ENCODE data around the gene PPM1F. TPM values are rescaled to one million over a fixed set of nuclear protein-coding genes. Genes with fewer than 3 reads are reported as not detected.
"Not testable (repeated sequence)": the region's sequence is repeated elsewhere in the genome, so short reads cannot be mapped to it uniquely, and the experiment has no call there.

Gene PPM1F
- total RNA-seq, 1 donor from 2014 or later = 95.5 TPM

DNA sequence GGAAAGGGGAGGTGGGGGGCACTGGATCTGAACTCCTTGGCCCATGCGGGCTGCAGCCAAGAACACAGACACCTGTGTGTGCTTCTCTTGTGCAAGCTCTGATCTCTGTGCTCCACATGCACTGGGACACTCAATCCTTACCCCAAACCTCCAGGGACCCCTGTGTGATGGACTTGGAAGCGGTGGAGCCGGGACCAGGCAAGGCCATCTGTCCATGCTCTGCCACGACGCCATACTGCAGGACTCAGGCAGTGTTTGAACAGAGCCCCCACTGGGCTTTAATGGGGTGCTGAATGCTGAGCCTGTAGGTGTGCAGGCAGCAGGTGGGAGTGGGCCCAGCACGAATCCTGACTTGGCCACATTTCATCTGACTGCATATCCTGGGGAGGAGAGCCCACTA is 23.4 kb downstream of the PPM1F start:
- no peak for DNase-seq (ENCODE audit: low spot score)
- no peak for ATAC-seq
- intact Hi-C loops (cut with DNase I) = no loop called here

DNA sequence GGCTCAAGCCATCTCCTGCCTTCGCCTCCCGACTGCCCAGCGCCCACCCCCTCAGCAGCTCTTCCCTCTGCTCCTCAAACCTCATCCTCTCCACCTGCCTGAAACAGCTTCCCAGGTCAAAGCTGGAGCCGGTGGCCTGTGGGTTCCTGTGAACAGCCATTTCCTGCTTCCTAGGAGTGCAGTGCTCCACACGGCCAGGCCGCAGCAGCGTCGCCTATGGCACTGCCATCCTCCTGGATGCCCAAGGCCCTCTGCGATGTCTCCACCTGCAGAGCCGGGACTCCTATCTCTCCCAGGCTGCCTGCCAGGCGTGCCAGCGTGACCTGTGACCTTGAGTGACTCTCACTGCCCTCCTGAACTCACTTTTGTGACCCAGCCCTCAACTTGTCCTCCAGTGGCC is 24.6 kb downstream of the PPM1F start:
- no peak for ATAC-seq
- intact Hi-C loops (cut with DNase I) = no loop called here
- DNase-seq (ENCODE audit: low spot score) = no peak

DNA sequence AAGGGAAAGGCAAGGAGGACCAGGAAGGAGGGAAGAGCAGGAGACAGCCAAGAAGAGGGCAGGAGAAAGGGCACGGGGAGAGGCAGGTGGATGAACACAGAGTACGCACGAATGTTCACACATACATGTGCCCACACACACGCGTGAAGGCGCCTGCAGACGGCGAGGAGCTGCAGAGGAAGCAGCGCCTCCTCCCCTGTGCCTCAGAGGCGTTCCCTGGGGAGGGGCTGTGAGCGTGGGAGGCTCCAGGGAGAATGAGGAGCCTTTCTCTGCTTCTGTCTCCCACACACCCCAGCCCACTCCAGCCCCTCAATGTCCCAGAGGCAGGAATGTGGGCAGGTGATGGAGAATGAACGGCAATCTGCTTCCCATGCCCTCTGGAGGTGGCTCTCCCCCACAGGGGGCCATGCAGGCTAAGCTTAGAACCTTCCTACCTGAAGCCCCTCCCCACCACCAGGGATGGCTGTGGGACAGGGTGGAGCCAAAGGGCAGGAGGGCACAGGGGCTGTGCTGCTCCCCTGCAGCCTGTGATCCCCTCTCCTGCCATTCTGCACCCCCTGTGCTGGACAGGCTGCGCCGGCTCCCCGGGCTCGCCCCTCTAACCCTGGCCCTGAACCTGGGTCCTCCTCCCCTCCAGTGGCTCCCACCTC is 25.3 kb downstream of the PPM1F start:
- ATAC-seq = peak; percentile 9
- no peak for DNase-seq (ENCODE audit: low spot score)
- intact Hi-C loops (cut with DNase I) = no loop called here

DNA sequence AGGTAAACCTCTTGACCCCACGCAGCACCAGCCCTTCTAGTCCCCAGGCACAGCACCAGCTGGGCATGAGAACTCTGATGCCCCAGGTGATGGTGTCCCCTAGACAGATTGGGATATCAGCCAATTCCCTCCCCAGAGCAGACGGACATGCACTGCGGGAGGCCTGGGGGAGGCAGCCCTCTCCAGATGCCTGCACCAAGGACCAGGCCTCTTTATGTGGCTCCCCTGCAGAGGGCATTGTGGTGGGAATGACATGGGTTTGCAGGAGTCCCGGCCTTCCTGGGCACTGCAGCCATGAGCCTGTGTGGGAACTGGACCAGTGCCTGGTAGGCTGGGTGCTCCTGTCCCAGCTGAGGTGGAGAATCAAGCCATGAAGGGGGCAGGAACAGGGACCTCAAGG is 25.9 kb downstream of the PPM1F start:
- intact Hi-C loops (cut with DNase I) = no loop called here
- no peak for ATAC-seq
- DNase-seq (ENCODE audit: low spot score) = no peak

DNA sequence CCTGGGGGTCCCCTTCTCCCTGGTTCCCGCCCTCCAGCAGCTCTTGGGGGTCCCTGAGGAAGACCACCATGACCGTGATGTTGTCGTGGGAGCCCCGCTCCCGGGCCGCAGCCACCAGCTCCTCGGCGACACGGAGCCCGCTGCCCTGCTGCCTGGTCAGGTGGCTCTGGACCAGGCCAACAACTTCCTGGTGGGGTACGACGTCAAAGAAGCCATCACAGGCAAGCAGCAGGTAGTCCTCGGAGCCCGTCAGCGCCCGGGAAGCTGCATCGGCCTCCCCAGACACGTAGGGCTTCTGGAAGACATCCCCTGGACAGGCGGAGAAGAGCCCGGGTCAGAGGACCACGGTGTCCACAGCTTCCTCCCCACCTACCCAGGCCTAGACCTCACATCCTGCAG is 29.5 kb downstream of the PPM1F start:
- DNase-seq (ENCODE audit: low spot score) (no peak), ATAC-seq (no peak)
- intact Hi-C loops (cut with DNase I) = loop anchor here (2.0 kb wide), 1 partner anchor 28 kb away; no protein-coding TSS in a partner anchor

DNA sequence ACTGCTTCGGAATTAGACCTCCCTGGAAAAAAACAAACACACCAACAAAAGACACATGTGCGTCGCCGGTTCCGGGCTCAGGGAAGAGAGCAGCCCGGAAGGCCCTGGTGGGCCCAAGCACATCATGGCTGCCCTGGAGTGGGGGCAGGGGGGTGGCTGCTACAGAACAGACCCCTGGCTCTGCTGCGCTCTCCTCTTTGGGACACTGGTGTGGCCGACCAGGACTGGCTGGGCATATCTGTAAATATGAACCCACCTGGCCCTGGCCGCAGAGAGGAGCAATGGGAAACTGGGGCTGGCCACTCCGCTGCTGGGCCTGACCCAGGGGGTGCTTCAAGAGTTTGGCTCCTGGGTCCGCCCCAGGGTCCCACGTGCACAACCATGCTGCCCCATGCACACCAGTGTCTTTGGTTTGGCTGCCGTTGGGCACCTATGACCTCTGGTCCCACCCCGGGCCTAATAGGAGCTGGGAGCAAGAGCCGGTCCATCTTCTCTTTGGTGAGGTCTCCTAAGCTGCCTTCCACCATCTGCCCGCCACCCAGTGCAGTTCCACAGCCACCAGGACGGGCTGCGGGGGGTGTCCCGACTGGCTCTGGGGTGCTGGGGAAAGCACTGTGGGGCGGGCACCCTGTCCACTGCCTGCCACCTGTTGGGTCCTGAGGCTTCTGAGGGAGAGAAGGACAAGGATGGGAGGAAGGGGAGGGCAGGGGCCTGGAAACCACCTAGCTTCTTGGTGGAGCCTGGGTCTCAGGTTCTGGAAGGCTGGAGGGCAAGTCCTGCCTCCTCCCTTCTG is 30.1 kb downstream of the PPM1F start:
- intact Hi-C loops (cut with DNase I) = loop anchor here (2.0 kb wide), 1 partner anchor 28 kb away; no protein-coding TSS in a partner anchor
- DNase-seq (ENCODE audit: low spot score) (no peak), ATAC-seq (no peak)

DNA sequence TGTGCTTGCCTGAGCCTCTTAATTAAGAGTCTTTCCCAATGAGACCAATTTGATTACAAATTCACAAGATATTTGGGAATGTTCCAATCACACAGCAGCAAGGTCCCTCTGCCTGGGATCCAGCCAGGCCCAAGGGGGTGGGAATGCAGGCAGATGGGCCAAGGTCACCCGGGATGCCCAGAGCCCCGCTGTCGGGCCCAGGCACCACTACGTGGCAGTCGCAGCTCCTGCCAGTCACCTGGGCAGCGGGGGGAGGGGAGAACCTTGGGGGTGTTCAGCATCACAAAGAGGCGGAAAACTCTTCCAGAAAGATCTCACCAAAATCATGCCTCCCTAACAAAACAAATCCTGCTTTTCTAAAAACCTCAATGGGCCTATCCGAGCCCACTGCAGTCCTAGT is 30.9 kb downstream of the PPM1F start:
- intact Hi-C loops (cut with DNase I) = loop anchor here (2.0 kb wide), 1 partner anchor 27 kb away; no protein-coding TSS in a partner anchor
- no peak for DNase-seq (ENCODE audit: low spot score)
- ATAC-seq = no peak

DNA sequence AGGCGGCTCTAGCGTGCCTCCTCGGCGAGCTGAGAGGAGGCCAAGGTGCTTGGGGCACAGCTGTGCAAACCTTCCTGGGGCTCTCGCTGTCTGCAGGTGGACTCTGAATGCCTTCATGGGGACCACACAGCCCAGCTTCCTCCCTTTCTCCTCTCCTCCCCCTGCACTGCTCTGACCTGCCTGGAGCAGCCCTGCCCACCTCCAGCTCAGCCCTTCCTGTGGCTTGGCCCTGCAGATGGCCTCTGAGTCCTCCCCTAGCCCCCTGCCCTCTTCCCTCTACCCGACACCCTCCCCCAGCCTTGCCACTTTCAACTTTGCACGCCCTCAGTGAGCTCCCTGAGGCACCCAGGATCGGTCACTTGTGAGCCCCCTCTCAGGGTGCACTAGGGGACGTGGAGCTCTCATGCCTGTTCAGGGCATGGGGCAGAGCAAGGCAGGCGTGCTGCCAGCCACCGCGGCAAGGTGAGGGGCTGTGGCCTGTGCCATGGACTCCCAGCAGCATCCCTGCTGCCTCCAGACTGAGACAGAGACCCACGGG is 31.4 kb downstream of the PPM1F start:
- no peak for DNase-seq (ENCODE audit: low spot score)
- intact Hi-C loops (cut with DNase I) = no loop called here
- no peak for ATAC-seq

DNA sequence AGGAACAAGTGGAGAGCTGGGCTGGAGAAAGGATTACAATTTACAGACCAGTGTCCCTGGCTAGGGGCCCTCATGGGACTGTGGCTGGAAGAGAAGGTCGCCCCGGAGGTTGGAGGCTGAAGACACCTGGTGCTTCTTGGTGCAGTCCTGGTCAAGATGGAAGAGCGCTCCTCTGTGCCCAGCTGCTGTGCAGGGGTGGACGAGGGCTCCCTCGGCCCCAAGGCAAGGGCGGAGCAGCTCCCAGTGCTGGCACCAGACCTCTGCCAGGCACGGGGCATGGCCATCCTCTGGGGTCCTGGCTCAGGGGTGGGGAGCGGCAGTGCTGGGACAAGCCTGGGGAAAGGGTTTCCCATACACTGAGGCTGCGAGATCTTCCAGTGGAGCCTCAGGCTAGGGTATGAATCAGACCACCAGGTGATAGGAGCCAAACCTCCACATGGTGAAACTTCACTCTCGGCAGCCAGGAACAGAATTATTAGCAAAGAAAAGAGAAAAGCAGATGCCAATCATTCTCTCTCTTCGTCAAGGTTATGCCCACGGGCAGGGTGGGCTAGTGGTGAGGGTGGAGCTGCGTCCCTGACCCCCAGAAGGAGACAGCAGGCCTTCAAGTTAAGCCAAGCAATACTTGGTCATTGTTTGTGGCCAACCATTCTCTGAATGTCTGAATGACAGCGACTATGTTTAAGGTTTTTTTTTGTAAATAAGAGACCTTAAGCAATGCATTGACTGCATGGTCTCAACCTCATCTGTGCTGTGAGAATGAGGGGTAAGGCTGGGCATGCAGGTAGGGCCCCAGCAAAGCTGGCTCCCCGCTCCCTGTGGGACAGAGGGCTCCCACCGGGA is 32.1 kb downstream of the PPM1F start:
- no peak for ATAC-seq
- no peak for DNase-seq (ENCODE audit: low spot score)
- intact Hi-C loops (cut with DNase I) = no loop called here

DNA sequence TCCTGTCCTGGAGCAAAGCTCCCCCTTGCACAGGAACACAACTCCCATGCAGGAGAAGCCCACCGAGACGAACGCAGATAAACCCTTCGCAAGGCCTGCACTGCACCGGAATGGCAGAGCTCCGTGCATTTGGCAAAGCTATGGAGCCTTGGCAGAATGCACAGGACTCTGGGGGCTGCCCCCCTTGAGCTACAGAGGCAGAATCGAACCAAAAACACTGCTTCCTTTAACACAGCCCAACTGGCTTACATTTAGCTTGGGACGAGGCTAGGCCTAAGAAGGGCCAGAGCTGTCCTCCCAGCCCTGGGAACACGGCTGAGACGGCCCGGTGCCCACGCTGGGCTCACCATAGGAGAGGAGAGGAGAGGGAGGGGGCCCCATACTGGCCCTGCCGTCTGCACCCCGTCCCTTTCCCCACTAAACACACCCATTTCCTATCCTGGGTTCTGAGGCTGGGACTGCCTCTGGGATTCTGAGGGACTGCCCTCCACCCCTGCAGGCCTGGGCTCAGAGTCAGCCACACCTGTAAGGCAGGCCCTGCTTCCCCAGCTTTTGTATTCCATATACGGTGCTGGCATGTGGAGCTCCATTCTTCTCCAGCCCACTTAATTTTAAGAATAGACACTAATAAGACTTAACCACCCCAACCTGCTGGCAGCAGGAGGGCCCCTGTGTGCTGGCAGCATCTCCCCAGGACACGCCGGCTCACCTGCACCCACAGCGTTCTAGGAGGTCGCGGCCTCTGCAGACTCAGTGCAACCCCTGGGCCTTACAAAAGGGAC is 32.9 kb downstream of the PPM1F start:
- intact Hi-C loops (cut with DNase I) = no loop called here
- no peak for DNase-seq (ENCODE audit: low spot score)
- no peak for ATAC-seq

DNA sequence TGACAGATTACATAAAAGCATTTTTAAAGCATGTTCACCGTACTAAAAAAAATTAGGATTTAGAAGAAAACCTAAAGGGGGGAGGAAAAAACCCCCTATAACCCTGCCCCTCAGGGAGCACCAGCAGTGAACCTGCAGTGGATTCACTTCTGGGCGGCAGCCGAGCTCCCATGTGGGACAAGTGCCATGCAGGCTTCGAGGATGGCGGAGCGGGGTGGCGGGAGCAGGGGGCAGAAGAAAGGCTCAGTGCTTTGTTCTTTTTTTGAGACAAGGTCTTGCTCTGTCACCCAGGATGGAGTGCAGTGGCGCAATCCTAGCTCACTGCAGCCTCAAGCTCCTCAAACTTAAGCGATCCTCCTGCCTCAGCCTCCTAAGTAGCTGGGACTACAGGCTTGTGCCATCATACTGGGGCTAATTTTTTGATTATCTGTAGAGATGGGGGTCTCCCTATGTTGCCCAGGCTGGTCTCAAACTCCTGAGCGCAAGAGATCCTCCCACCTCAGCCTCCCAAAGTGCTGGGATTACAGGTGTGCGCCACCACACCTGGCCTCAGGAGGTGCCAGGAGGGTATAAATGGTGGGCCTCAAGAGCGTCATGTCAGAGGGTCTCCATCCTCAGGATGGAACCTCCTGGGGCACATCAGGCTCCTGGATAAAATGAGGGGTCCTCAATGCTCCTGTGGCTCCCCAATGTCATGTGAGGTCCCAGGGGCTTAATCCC is 34.0 kb downstream of the PPM1F start:
- ATAC-seq (no peak), DNase-seq (ENCODE audit: low spot score) (no peak)
- intact Hi-C loops (cut with DNase I) = no loop called here

DNA sequence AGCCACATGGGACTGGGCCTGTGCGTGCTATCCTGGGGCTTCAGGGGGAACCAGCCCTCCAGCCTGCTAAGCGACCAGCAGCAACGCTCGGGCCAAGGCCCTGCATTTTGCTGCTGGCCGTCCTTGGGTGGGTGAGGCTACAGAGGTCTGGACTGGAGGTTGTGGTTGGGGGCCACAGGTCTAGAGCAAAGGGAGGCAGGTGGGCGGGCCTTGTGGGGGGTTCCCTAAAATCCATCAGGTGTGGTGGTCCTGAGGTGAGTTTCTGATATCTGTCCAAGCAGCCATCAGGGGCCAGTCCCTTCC is 34.7 kb downstream of the PPM1F start:
- DNase-seq (ENCODE audit: low spot score) = no peak
- ATAC-seq = no peak
- intact Hi-C loops (cut with DNase I) = no loop called here

DNA sequence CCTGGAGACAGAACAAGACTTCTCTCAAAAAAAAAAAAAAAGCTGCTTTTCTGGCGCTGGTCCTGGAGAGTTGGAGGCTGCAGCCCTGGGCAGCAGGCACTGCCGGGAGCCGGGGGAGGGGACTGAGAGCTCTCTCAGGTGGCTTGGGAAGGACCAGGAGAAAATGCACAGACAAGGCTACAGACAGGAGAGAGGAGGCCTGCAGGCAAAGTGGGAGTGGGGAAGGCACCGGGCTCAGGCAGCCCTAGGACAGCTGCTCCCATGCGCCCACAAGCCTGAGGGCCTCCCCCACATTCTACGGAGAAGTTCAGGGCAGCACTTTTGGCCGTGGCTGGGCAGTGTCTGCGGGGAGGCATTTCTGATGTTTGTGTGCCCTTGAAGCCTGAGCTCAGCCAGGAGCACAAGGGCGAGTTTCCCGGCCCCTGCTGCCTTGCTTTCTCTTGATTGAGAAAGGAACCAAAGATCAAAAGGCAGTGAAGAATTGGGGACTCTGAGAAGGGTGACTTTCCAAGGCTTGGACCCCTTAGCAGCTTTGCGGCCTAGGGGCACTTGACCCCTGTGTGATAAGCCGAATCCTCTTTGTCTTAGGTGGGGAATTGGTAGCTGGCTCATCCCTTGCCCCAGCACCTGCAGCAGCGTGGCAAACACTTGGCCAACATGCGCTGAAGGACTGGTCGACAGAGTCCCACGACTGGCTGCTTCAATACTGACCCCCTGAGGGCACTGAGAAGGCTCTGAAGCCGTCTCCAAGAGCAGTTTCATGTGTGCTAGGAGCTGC is 35.3 kb downstream of the PPM1F start:
- ATAC-seq (peak; percentile 51), DNase-seq (ENCODE audit: low spot score) (no peak)
- intact Hi-C loops (cut with DNase I) = no loop called here

DNA sequence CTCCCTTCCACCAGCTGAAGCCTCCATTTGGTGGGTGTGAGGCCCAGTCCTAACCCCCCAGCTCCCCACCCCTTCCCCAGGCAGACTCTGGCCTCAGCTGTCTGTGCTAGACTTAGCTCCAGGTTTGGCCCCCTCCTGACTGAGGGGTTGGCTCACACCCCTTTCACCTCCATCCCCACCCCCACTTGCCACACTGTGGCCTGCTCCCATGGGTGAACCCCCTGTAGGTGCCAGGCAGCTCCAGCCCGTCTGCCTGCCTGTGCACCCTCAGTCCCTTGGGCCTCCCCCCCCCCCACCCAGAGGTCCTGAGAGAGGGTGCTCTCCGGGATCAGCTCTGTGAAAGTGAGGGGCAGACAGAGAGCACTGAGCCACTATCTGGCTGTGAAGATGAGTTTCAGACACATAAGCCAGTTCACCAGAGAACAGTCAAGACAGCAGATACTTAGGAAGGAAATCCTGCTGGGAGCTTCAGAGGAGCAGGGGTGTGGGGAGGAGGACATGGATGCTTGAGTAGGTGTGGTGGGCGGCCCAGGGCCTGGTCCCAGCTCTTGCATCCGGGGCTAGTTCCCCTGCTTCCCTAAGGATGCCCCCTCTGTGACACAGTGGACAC is 36.2 kb downstream of the PPM1F start:
- no peak for DNase-seq (ENCODE audit: low spot score)
- peak; percentile 14 for ATAC-seq
- intact Hi-C loops (cut with DNase I) = no loop called here

DNA sequence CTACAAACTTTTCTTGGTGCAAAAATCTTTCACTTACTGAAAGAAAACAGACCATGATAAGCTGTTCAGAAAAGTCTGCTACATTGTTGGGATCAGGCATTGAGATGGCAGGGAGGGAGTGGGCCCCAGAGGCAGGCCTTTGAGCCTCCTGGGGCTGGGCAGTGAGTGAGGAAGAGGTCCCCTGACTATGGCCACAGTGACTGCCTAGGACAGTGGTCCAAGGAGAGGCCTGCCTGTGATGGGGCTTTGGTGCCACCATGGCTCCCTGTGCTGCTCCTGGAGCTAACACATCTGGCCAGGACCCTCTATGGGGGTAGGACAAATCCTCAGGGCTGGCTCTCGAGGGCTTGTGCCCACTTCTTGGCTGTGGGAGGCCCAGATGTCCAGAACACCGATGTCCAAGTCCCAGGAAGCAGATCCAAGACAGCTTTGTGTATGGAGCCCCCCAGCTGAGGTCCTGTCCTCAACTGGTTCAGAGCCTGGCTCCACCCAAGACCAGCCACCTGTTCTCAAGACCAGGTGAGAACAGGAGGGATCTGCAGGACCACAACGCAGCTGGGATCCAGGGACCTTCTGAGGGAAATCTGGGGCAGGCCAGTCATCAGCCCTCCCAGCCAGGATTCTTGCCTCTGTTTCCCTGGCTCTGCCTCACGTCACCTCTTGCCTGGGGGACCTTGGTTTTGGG is 36.9 kb downstream of the PPM1F start:
- ATAC-seq = no peak
- intact Hi-C loops (cut with DNase I) = no loop called here

DNA sequence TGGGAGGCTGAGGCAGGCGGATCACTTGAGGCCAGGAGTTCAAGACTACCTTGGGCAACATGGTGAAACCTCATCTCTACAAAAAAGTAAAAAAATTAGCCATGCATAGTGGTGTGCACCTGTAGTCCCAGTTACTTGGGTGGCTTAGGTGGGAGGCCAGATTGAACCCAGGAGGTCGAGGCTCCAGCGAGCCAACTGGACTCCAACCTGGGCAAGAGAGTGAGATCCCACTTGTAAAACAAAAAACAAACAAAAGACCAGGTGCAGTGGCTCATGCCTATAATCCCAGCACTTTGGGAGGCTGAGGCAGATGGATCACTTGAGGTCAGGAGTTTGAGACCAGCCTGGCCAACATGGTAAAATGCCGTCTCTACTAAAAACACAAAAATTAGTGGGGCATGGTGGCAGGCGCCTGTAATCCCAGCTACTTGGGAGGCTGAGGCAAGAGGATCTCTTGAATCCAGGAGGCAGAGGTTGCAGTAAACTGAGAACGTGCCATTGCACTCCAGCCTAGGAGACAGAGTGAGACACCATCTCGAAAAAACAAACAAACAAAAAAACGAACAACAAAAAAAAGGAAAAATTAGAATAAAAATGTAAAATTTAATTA is 38.5 kb downstream of the PPM1F start:
- intact Hi-C loops (cut with DNase I); DNase-seq (ENCODE audit: low spot score); ATAC-seq: not testable (repeated sequence)

More for the DNA sequence above, 36.9 kb downstream of the PPM1F start:
- no peak for DNase-seq (ENCODE audit: low spot score)
